Neutrophil (primary cell): Measurements from ENCODE around the gene ABL1.

Source experiments
- H3K27ac ChIP-seq: fragments of 200-600 bp; sonication (generic); 2 replicates; pipeline ENCODE4 v1.5.1; 2016; ENCODE audit warnings: mild to moderate bottlenecking, moderate library complexity
- H3K27me3 ChIP-seq: fragments of 200-600 bp; sonication (generic); 2 replicates; pipeline ENCODE4 v1.6.0; 2016; ENCODE audit warnings: mild to moderate bottlenecking
- H3K36me3 ChIP-seq: fragments of 200-600 bp; sonication (generic); 2 replicates; pipeline ENCODE4 v1.5.1; 2017
- H3K4me1 ChIP-seq, 2 experiments: fragments of 200-600 bp in 1 of 2; sonication (generic) in 1 of 2; 1 replicate in 1 of 2; 2 replicates in 1 of 2; pipeline versions ENCODE4 v1.5.1 to v1.6.1; 2013 to 2016; ENCODE audit warnings: low read depth in 1 of 2, low read length in 1 of 2, mild to moderate bottlenecking in 1 of 2, moderate library complexity in 1 of 2; ENCODE audit not compliant: control insufficient read depth in 1 of 2, insufficient read depth in 1 of 2
- H3K4me3 ChIP-seq, 2 experiments: fragments of 200-600 bp in 1 of 2; sonication (generic) in 1 of 2; 1 replicate in 1 of 2; 2 replicates in 1 of 2; pipeline ENCODE4 v1.5.1; 2013 to 2016; ENCODE audit warnings: low read depth in 1 of 2, low read length in 1 of 2, mild to moderate bottlenecking in 1 of 2, moderate library complexity in 1 of 2
- H3K9me3 ChIP-seq: fragments of 200-600 bp; sonication (generic); 2 replicates; pipeline ENCODE4 v1.5.1; 2016
- CTCF ChIP-seq: fragments of 200-600 bp; sonication (generic); IDR thresholded peaks from 2 replicates; pipeline ENCODE4 v1.5.1; 2016; ENCODE audit warnings: antibody characterized with exemption

The ABL1 gene

GRCh38 chr9:130868230-130868629 lies 33.2 kb downstream of the ABL1 start:
- Histone ChIP-seq H3K4me1 (no peaks in the 10 kb centered on the region), H3K9me3 (no peaks in the 10 kb centered on the region), H3K36me3 (peaks cover 18% of the 10 kb centered on the region), H3K4me3 (no peak overlapping the region), H3K27me3 (no peaks in the 10 kb centered on the region), H3K27ac (no peak overlapping the region)
- no peak for TF ChIP-seq CTCF

GRCh38 chr9:130869250-130869649 lies 34.2 kb downstream of the ABL1 start:
- no peaks in the 10 kb centered on the region for H3K9me3 ChIP-seq
- peaks cover 28% of the 10 kb centered on the region for H3K36me3 ChIP-seq
- no peak for TF ChIP-seq CTCF
- no peaks in the 10 kb centered on the region for H3K4me1 ChIP-seq
- H3K27me3 ChIP-seq = no peaks in the 10 kb centered on the region
- H3K4me3 ChIP-seq = no peak overlapping the region
- H3K27ac ChIP-seq = no peak overlapping the region

GRCh38 chr9:130870491-130871381 lies 35.7 kb downstream of the ABL1 start:
- no peak for TF ChIP-seq CTCF
- Histone ChIP-seq H3K36me3 (peaks cover 40% of the 10 kb centered on the region), H3K27me3 (no peaks in the 10 kb centered on the region), H3K27ac (no peak overlapping the region), H3K4me3 (no peak overlapping the region), H3K9me3 (no peaks in the 10 kb centered on the region), H3K4me1 (no peaks in the 10 kb centered on the region)

GRCh38 chr9:130871395-130872062 lies 36.5 kb downstream of the ABL1 start:
- peaks cover 41% of the 10 kb centered on the region for H3K36me3 ChIP-seq
- no peak overlapping the region for H3K27ac ChIP-seq
- no peaks in the 10 kb centered on the region for H3K4me1 ChIP-seq
- TF ChIP-seq CTCF = no peak
- no peaks in the 10 kb centered on the region for H3K27me3 ChIP-seq
- H3K4me3 ChIP-seq = no peak overlapping the region
- no peaks in the 10 kb centered on the region for H3K9me3 ChIP-seq

- Histone ChIP-seq H3K9me3 (no peaks in the 10 kb centered on the region), H3K4me1 (no peaks in the 10 kb centered on the region), H3K27me3 (no peaks in the 10 kb centered on the region), H3K36me3 (peaks cover 41% of the 10 kb centered on the region), H3K27ac (no peak overlapping the region), H3K4me3 (no peak overlapping the region)
- TF ChIP-seq CTCF = no peak
These were observed 37.0 kb downstream of the ABL1 start for GRCh38 chr9:130872093-130872492.
